NCI-H524 (cell line): ENCODE measurements around the gene HS3ST5.

Experiments
- DNase-seq, 2 experiments: peaks; one replicate each; lab custom pipeline; 2025; lab: John Stamatoyannopoulos, UW

Gene HS3ST5

DNA sequence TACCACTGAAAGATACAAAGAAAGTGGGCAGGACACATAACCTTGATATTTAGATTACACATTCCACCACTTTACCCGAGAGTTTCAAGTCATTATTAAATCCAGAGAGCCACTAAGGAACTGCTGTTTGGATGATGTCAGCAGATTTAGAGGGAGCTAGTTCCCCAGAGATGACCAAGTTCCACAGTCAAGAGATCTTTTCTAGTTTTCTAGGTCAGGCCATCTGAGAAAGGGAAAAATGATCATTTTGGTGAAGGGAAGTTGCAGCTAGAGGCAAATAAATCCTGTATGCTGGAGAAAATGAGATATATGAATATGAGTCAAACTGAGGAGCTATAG is 147.8 kb downstream of the HS3ST5 start:
- no peak for DNase-seq

- DNase-seq, result no peak
Observed at GRCh38 chr6:114194362-114195026, 148.3 kb downstream of the HS3ST5 start.

DNA sequence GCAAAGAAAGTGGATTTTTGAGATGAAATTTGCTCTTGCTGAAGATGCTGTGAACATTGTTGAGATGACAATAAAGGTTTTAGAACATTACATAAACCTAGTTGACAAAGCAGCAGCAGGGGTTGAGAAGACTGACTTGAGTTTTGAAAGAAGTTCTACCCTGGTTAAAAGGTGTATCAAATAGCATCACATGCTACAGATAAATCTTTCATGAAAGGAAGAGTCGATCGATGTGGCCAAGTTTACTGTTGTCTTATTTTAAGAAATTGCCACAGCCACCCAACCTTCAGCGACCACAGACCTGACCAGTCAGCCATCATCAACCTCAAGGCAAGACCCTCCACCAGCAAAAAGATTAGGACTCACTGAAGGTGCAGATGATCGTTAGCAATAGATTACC is 155.3 kb downstream of the HS3ST5 start:
- DNase-seq, result no peak

DNA sequence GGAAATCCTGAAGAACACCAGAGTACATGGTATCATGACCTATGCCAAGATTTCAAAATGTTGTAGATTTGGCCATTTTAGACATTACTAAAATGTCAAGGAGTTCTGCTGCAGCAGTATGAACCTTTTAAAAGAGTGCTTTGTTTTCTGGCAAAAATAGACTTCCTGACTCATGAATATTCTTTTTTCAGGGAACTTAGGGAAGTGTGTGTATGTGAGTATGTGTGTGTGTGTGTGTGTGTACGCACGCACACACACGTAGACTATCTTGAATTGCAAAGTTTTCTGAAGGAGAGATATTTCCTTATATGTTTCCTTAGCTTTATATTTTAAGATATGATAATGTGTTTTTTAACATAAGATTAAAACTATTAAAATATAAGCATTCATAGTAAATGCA is 161.2 kb downstream of the HS3ST5 start:
- no peak for DNase-seq

DNA sequence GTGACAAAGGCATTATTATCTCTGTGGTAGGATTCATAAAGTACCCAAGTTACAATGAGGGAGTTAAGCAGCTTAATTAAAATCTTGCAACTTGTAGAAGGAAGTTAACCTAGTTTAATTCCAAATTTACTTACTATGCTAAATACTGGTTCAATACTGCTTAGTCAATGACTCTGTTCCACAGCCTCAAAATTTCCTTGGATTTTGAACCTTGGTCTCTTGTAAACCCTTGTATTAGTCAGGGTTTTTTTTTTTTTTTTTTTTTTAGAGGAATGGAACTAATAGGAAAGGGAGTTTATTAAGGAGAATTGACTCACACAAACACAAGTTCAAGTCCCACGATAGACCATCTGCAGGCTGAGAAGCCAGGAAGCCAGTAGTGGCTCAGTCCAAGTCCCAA is 163.4 kb downstream of the HS3ST5 start:
- peak in 1 of 2 experiments; percentile 40 for DNase-seq

DNA sequence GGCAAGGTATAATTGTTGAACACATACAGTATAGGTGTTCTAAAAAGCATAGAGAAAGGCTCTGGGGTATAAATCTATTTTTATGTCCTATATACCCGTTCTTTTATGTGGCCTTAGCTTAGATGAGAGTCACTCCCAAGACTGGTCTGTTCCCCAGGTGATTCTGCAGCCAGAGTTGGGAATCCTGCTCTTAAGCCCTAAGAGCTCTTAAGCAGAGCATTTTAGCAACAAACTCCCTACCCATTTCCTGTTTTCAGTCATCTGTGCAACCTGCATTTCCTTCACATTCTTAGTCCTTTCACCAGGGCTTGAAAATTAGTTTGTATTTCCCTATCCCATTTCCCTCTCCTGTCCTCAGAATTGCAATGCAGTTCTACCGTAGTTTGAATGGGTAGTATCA is 166.1 kb downstream of the HS3ST5 start:
- no peak for DNase-seq

- DNase-seq, result no peak
Observed at GRCh38 chr6:114172576-114173260, 170.1 kb downstream of the HS3ST5 start.

DNA sequence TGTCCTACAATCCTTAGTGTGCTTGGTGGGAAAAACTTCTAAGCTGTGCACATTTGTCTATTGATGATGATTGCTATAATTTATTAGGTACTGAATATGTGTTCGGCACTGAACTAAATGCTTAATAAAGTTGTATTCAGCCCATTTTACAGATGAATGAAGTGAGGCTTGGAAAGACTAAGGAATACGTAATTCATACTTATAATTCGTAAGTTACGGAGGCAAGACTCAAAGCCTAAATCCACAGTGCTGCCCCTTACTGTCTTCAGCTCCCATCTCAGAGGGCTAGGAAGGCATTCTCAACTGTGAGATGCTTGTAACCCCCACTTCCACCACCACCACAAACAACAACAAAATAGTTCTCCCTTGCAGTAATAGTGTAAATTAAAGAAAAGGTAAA is 171.3 kb downstream of the HS3ST5 start:
- DNase-seq, result no peak

DNA sequence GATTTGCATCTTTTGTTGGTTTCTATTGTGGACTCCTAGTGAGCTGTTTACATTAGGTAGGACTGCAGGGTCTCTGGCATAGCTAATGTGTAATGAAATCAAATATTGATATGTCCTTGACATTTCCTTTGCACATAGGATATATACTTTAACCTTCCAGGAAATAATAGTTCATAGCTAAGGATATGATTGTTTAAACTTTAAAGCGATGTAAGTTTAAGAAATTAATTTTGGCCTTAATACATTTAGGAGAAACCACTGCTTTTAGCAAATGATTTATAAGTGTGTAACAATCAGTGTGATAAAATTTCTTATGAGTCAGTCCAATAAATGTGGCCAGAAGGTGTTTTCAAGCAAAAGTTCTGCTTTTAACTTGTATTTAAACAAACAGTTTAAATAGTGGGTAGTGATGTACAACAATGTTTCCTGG is 171.8 kb downstream of the HS3ST5 start:
- DNase-seq, result no peak

GRCh38 chr6:114170372-114170771 is 172.5 kb downstream of the HS3ST5 start:
- peak in 1 of 2 experiments; percentile 51 for DNase-seq

GRCh38 chr6:114169763-114170162 is 173.1 kb downstream of the HS3ST5 start:
- no peak for DNase-seq

DNA sequence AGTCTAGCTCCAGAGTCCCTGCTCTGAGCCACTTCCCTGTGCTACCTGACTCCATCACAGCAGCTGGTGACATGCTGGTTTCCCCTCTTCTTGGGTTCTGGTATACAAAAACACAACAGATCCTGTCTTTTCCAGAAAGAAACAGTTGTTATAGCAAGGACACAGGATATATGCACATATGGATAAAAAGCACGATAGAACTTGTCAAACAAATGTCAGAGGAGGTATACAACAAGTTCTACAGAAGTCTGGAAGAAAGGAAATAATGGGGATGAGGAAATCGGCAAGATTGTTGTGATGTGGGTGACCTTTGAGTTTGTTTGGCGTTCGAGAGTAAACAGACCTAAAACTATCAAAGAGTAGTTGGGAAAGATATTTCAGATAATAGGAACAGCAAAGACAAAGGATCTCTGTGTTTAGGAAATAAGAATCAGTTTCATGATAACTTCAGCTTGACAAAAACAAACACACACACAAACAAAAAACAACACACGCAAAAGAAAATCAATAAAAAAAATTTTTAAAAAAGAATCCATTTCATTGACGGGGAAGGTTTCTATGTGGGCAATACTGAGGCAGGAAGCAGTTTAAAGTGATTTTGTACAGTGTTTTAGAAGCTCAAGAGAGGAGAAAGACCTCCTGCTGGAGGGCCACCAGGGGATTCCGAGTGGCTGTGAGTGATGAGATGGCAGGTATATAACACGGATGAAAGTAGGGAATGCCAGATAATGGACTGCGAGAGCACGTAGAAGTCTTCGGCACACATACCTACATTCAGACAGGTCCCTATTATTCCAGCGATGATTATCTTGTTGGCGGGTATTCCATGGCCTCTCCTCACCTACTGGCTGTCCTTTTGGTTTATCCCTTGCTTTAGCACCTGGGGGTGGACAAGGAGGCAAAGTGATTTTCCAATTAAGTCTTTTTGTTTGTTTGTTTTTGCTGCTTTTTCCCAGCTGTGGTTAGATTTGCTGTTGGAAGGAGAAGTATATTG is 174.9 kb downstream of the HS3ST5 start:
- DNase-seq, result no peak

DNA sequence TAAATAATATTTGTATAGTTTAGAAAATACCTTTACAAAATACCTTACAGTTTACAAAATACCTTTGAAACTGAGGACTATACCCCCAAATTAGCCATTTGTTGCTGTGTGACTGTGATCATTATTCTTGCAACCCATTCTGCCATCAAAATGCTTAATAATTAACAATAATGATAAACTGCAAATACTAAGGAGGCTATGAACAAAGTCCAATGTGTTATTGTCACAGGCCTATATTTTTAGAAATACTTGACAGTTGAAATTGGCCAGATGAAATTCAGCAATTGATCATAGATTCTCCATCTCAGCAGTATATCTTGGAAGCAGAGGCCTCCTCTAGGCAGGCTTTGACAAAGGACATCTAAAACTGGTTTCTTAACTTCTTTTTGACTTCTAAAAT is 178.6 kb downstream of the HS3ST5 start:
- DNase-seq, result no peak

DNA sequence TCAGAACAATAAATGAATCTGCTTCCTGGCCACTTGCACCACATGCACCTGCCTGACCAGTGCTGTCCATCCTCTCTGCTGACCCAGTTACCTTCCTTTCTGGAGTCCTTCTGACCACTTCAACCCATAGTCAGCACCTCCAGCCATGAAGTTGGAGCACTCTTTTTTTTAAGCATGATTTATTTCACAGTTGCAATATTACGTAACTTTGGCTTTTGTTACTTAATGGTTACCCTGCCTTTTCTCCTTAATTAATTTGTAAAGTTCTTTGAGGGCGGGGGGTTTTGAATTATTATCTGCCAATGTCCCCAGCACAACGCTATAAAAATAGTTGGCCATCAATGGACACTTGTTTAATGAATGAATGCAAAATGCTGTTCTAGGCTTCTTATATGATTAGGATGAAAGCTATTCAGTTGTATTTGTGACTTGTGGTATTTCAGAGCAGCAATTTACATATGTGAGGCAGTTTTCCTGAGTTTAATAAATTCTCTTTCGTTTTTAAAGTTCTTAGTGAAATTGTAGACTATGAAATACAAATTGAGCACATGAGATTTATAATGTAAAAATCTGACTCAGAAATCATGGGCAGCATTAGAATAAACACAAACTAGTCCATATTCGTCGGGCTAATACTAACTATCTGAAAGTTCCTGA is 180.0 kb downstream of the HS3ST5 start:
- DNase-seq, result no peak

- DNase-seq, result no peak
Observed at GRCh38 chr6:114160881-114161280, 181.9 kb downstream of the HS3ST5 start.

DNA sequence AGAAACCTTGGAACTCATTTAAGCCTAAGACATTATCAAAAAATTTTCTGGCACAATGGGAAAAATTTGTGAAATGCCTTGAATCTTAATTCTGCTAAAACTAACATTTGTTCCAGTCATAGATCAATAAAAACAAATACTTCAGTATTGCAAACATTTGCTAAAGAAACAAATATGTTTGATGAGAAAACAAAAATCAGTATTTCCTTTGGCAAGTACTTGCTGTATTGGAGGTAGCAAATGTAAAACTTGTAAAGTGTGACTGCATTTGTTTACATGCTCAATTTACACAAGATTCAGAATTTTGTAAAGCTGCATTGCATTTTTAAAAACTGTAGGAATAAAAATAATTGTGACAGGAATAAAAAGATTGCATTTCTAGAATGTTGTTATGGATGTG is 183.1 kb downstream of the HS3ST5 start:
- DNase-seq, result no peak

DNA sequence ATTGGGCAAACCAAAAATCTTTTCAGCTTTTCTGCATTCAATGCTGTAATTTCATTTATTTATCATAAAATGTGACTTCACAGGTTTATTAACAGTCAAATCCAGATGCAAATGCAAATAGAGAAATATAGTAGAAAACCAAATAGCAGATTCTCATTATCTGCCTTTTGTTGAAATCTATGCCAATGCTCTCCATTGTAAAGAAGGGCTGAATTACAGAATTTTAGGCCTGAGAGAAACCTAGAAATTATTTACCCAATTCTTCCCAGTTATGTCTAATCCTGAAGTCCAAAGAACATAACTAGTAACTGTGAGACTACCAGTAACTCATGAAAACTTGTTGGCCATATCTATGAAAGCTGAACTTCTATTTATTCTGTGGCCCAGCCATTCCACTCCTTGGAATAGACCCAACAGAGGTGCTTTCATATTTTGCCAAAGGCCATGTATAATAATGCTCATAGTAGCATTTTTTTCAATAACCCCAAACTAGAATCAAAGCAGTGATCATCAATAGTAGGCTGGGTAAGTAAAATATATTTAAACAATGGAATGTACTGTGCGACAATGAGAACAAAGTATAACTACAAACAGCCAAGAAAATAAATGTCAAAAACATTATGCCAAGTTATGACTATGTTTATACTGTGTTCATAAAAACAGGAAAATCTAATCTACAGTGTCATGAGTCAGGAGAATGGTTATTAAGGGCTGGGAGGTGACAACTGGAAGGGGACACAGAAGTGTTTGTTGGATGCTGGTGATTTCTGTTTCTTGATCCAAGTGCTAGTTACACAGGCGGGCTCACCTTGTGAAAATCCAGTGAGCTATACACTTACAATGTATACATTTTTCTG is 183.8 kb downstream of the HS3ST5 start:
- DNase-seq, result no peak

DNA sequence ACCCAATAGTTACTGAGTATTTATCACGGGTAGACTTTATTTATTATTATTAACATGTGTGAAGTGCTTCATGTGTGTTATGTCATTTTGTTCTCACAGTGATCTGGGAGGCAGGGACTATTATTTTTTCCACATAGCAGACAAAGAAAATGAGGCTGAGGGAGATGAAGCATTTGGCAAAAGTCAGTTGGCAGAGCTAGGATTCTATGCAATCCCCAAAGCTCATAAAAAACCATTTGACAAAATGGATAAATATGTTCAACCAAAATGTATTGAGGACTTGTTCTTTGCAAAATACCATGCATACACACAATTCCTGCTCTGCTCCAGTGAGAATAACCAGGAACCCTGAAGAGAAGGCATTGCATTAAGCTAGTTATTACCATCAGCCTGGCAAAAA is 184.4 kb downstream of the HS3ST5 start:
- no peak for DNase-seq

- no peak for DNase-seq
Observed at GRCh38 chr6:114157848-114158247, 185.0 kb downstream of the HS3ST5 start.

- DNase-seq, result no peak
Observed at GRCh38 chr6:114155763-114156162, 187.1 kb downstream of the HS3ST5 start.

- no peak for DNase-seq
Observed at GRCh38 chr6:114154812-114155211, 188.0 kb downstream of the HS3ST5 start.
